HG03442 (cell line): ENCODE measurements around the gene ABCA13.

Source experiments
- ATAC-seq: cut with Tn5 transposase; IDR thresholded peaks from one replicate; pipeline ENCODE4 v1.9.1; 2021; ENCODE audit warnings: mild to moderate bottlenecking, moderate library complexity; ENCODE audit not compliant: unreplicated experiment

ABCA13 gene

GRCh38 chr7:48426331-48426965, 255.2 kb downstream of the ABCA13 start:
- ATAC-seq = no peak

DNA sequence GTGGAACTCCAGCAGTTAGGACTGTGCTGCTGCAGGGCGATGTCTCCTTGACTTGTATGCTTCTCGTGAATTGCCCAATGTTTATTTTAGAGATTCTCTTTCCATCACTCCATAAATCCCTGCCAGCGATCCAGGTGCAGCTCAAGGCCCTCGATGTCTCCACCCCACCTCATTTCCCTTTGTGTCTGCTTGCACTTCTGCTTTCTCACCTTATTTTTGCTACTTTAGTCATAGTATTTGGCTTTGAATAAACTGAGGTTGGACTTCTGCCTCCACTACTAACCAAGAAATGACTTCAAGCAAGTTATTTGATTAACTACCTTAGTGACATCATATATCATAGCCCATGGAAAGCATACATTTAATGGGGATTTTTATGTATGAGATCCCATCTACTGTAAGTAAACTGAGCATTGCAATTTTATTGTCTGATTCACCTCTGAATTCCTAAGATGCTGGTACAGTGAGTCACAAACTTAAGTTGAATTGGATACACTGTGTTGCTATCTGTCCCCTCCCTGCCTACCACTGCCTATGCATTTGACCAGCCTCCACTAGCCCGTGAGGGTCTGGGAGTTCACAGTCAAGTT, 255.8 kb downstream of the ABCA13 start:
- ATAC-seq = no peak

- no peak for ATAC-seq
Observed at GRCh38 chr7:48427671-48428070, 256.4 kb downstream of the ABCA13 start.

GRCh38 chr7:48428091-48428684, 256.9 kb downstream of the ABCA13 start:
- ATAC-seq = no peak

- ATAC-seq = no peak
Observed at GRCh38 chr7:48429117-48429516, 257.9 kb downstream of the ABCA13 start.

GRCh38 chr7:48438206-48438605, 266.9 kb downstream of the ABCA13 start:
- no peak for ATAC-seq

DNA sequence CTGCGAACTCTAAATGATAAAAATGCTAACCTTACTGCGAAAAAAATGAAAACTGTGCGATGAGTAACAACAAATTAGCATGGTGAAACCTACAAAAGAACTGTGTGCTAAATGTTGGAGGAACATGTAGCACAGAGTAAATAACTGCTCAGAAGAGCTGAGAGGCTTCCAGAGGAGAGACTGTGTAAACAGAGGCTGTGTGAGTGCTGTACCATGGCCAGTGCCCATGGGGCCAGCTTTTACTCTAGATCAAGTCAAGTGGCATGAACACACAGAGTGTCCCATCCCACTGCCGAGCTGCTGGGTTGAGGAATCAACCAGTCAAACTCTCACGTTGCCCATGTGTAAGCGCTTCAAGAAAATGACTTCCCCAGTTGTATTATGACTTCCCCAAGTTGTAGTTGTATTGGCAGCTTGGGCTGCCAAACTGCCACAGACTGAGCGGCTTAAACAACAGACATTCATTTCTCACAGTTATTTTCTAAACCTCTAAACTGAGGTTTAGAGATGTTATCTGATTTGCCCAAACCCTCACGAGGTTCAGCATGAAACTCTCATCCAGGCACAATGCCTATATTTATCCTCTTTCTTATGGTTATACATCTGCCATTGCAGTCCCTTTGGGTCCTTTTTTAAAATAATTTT, 270.7 kb downstream of the ABCA13 start:
- ATAC-seq = no peak

- no peak for ATAC-seq
Observed at GRCh38 chr7:48443051-48443450, 271.8 kb downstream of the ABCA13 start.

- ATAC-seq = no peak
Observed at GRCh38 chr7:48446721-48447120, 275.5 kb downstream of the ABCA13 start.

GRCh38 chr7:48452218-48452617, 281.0 kb downstream of the ABCA13 start:
- ATAC-seq = no peak

- no peak for ATAC-seq
Observed at GRCh38 chr7:48454750-48455192, 283.5 kb downstream of the ABCA13 start.

DNA sequence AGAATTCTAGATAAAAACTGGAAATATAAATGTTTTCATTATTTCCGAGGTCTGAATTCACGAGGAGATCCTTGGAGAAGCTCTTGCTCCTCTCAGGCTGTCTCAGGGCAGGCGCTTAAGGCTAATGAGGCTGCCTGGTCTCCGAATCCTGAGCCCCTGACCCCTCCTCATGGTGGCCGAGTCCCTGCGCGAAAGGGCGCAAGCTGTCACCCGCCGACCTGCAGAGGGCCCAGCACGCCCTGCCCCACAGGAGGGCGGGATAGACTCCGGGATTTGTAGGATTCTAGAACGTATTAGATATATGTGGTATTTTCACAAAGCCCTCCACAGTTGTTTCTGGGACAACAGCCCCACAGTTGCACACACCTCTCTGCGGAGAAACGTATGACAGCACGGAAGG, 284.1 kb downstream of the ABCA13 start:
- no peak for ATAC-seq

DNA sequence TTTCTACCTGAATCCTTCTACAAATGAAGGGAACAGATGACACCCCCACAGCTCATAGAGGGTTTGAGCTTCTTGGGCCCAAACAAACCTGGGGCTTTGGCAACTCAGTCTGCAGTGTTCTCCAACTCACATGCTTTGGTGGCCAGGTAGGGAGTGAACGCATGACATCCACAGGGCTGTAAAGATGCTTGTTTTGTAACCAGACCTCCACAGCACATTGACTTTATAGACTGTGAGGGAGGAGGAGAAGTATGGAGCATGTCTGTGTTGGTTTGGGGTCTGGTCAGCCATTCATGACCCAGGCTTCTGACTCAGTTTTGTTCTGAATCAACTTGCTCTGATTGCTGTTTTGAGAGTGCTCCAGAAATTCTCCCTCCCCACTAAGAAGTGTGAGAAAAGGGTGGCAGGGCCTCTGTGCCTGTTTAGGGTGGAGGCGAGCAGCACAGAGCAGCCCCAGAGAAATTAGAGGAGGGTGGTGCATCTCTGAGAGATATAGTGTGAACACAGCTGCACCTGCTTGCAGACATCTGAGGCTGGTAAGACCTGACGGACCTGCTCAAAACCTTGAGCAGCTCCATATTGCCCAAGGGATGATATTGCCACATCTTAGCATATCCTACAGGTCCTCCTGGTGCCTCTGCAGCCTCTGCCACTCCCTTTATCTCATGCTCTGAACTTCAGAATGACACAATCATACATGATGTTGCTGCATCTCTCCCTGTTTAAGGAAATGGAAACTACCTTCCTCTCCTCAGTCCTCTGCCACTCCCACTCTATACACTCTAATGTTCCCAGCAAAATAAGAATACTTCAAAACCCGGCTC, 287.7 kb downstream of the ABCA13 start:
- no peak for ATAC-seq

DNA sequence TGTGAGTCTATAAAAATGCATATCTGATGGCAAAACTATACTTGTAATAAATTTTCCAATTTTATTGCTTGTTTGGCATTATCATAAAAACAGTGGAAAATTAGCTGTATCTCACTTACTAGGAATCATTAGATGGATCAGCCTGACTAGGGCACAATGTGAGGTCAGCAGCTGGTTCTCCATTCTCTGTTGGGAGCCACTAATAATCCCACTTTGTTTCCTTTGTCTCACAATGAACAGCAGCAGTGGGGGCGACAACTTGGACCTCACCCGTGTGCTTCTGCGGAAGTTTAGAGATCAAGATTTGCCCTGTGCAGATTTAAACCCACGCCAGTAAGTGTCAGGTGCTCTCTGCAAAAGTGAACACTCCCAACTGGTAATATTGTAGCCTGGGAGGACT, 295.5 kb downstream of the ABCA13 start:
- no peak for ATAC-seq

GRCh38 chr7:48471196-48471595, 299.9 kb downstream of the ABCA13 start:
- no peak for ATAC-seq

DNA sequence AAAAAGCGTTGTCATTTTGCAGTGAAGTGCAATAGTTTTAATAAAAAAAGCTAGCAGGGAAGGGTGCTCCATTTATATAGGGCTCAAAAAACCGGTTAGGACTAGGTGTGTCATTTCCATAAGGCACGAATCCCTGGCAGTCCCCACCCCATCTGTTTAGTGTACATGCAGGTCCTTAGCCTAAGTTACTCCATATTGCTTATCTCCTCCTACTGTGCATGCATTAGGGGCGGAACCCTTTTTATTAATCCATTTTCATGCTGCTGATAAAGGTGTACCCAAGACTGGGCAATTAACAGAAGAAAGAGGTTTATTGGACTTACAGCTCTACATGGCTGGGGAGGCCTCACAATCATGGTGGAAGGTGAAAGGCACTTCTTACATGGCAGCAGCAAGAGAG, 301.4 kb downstream of the ABCA13 start:
- ATAC-seq = no peak

DNA sequence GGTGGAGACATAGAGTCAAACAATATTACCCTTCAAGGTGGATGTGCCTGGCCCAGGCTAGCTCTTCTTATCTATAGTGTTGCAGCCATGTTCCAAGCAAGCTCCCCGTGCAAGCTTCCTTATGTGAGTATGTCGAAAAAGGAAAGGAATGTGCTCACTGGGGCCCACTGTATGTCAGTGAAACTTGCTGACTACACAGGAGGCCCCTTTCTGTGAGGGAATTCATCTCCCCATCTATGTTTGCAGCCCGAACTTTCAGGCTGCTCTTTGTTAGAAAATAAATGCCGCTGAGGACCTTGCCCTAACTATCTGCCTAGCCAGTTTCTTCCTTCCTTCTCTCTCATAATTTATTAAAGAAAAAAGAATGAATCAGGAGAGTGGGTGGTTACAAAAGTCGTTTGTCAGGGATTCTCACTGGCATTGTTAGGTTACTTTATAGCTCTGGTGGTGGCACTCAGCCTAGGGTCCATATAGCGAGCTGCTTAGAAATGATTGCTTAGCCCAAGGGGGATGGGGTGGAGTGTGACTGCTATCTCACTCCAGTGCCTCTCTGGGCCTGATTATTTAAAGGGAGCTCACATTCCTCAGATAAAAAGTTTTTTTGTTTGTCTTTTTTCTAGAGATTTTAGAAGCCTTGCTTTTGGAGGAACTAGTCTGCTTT, 302.1 kb downstream of the ABCA13 start:
- ATAC-seq = no peak

- no peak for ATAC-seq
Observed at GRCh38 chr7:48481235-48481634, 310.0 kb downstream of the ABCA13 start.

GRCh38 chr7:48497521-48497920, 326.3 kb downstream of the ABCA13 start:
- ATAC-seq = no peak

- no peak for ATAC-seq
Observed at GRCh38 chr7:48502021-48502420, 330.8 kb downstream of the ABCA13 start.

GRCh38 chr7:48505051-48505450, 333.8 kb downstream of the ABCA13 start:
- no peak for ATAC-seq
